ENCODE measurements around the gene C2orf76.
"Not testable (repeated sequence)": the region's sequence is repeated elsewhere in the genome, so short reads cannot be mapped to it uniquely, and the experiment has no call there.

C2orf76 gene

GRCh38 chr2:119292226-119292625, 74.4 kb downstream of the C2orf76 start:
- no peak for DNase-seq

- DNase-seq, result no peak
Measured at GRCh38 chr2:119291588-119292167, 75.0 kb downstream of the C2orf76 start.

GRCh38 chr2:119290859-119291587, 75.6 kb downstream of the C2orf76 start:
- peak; percentile 9 for DNase-seq

GRCh38 chr2:119289642-119290041, 77.0 kb downstream of the C2orf76 start:
- no peak for DNase-seq

GRCh38 chr2:119289093-119289492, 77.5 kb downstream of the C2orf76 start:
- DNase-seq, result no peak

- DNase-seq, result no peak
Measured at GRCh38 chr2:119288576-119288975, 78.1 kb downstream of the C2orf76 start.

GRCh38 chr2:119286661-119287060, 80.0 kb downstream of the C2orf76 start:
- DNase-seq, result no peak

- no peak for DNase-seq
Measured at GRCh38 chr2:119283873-119284331, 82.7 kb downstream of the C2orf76 start.

GRCh38 chr2:119282996-119283511, 83.6 kb downstream of the C2orf76 start:
- no peak for DNase-seq

- no peak for DNase-seq
Measured at GRCh38 chr2:119282146-119282995, 84.3 kb downstream of the C2orf76 start.

GRCh38 chr2:119280680-119281079, 86.0 kb downstream of the C2orf76 start:
- no peak for DNase-seq

GRCh38 chr2:119279666-119280065, 87.0 kb downstream of the C2orf76 start:
- DNase-seq, result no peak

- DNase-seq, result no peak
Measured at GRCh38 chr2:119278946-119279345, 87.7 kb downstream of the C2orf76 start.

- not testable (repeated sequence) for DNase-seq
Measured at GRCh38 chr2:119278385-119278784, 88.2 kb downstream of the C2orf76 start.

GRCh38 chr2:119276864-119277263, 89.8 kb downstream of the C2orf76 start:
- no peak for DNase-seq

GRCh38 chr2:119267604-119268003, 99.0 kb downstream of the C2orf76 start:
- no peak for DNase-seq

GRCh38 chr2:119266091-119266589, 100.5 kb downstream of the C2orf76 start:
- no peak for DNase-seq

- DNase-seq, result no peak
Measured at GRCh38 chr2:119265693-119266066, 101.0 kb downstream of the C2orf76 start.

- no peak for DNase-seq
Measured at GRCh38 chr2:119264781-119265692, 101.6 kb downstream of the C2orf76 start.

- DNase-seq, result no peak
Measured at GRCh38 chr2:119263656-119264055, 103.0 kb downstream of the C2orf76 start.

GRCh38 chr2:119263025-119263424, 103.6 kb downstream of the C2orf76 start:
- DNase-seq, result no peak
